Measurements from ENCODE around the gene C3orf20. TPM values are rescaled to one million over a fixed set of nuclear protein-coding genes. Genes with fewer than 3 reads are reported as not detected.

The C3orf20 gene
- total RNA-seq, 2 donors from 2014 or later = not detected

- H3K4me3 ChIP-seq = no peak overlapping the region
- H3K27me3 ChIP-seq = no peaks in the 10 kb centered on the region
- H3K36me3 ChIP-seq = no peaks in the 10 kb centered on the region
- DNase-seq (ENCODE audit: low spot score) = no peak
- no peak for TF ChIP-seq CTCF (IDR thresholded peaks at IDR 0.05)
- H3K4me1 ChIP-seq = no peaks in the 10 kb centered on the region
- peaks cover 0 to 7% of the 10 kb centered on the region in 2 donors for H3K9me3 ChIP-seq
- no peak overlapping the region for H3K27ac ChIP-seq
These were observed 109.2 kb downstream of the C3orf20 start for GRCh38 chr3:14784087-14784681.

GRCh38 chr3:14785207-14786155 lies 110.5 kb downstream of the C3orf20 start:
- no peak overlapping the region for H3K4me3 ChIP-seq
- no peaks in the 10 kb centered on the region for H3K9me3 ChIP-seq
- no peaks in the 10 kb centered on the region for H3K36me3 ChIP-seq
- no peaks in the 10 kb centered on the region for H3K4me1 ChIP-seq
- no peaks in the 10 kb centered on the region for H3K27me3 ChIP-seq
- no peak for TF ChIP-seq CTCF (IDR thresholded peaks at IDR 0.05)
- no peak for DNase-seq (ENCODE audit: low spot score)
- no peak overlapping the region for H3K27ac ChIP-seq

- DNase-seq (ENCODE audit: low spot score) = no peak
- Histone ChIP-seq H3K27ac (no peak overlapping the region), H3K27me3 (no peaks in the 10 kb centered on the region), H3K4me3 (no peak overlapping the region), H3K36me3 (no peaks in the 10 kb centered on the region), H3K4me1 (peaks cover 0 to 5% of the 10 kb centered on the region in 2 donors), H3K9me3 (no peaks in the 10 kb centered on the region)
- no peak for TF ChIP-seq CTCF (IDR thresholded peaks at IDR 0.05)
These were observed 111.4 kb downstream of the C3orf20 start for GRCh38 chr3:14786369-14786768.

- TF ChIP-seq CTCF (IDR thresholded peaks at IDR 0.05) = no peak
- H3K9me3 ChIP-seq = no peaks in the 10 kb centered on the region
- H3K4me3 ChIP-seq = no peak overlapping the region
- no peaks in the 10 kb centered on the region for H3K27me3 ChIP-seq
- H3K4me1 ChIP-seq = peaks cover 0 to 12% of the 10 kb centered on the region in 2 donors
- DNase-seq (ENCODE audit: low spot score) = no peak
- no peak overlapping the region for H3K27ac ChIP-seq
- H3K36me3 ChIP-seq = no peaks in the 10 kb centered on the region
These were observed 112.7 kb downstream of the C3orf20 start for GRCh38 chr3:14787630-14788029.

GRCh38 chr3:14788644-14789043 lies 113.7 kb downstream of the C3orf20 start:
- H3K27me3 ChIP-seq = no peaks in the 10 kb centered on the region
- no peak for DNase-seq (ENCODE audit: low spot score)
- H3K36me3 ChIP-seq = no peaks in the 10 kb centered on the region
- no peak for TF ChIP-seq CTCF (IDR thresholded peaks at IDR 0.05)
- H3K4me3 ChIP-seq = no peak overlapping the region
- no peaks in the 10 kb centered on the region for H3K9me3 ChIP-seq
- H3K27ac ChIP-seq = no peak overlapping the region
- H3K4me1 ChIP-seq = peaks cover 0 to 20% of the 10 kb centered on the region in 2 donors
